Measurements from ENCODE around the gene TSPAN18.

GRCh38 chr11:44765676-44766075 is 38.9 kb downstream of the TSPAN18 start:
- no peak for TF ChIP-seq CTCF (IDR thresholded peaks at IDR 0.05)
- no peak for TF ChIP-seq POLR2AphosphoS5 (IDR thresholded peaks at IDR 0.05; ENCODE audit: insufficient read depth in 1 of 2, low read depth in 1 of 2)
- no peak for TF ChIP-seq POLR2A (IDR thresholded peaks at IDR 0.05)

Data from vagina (tissue), 2 donors.